SJCRH30 (cell line): ENCODE data around the gene PSMG3. TPM values are rescaled to one million over a fixed set of nuclear protein-coding genes. Genes with fewer than 3 reads are reported as not detected.

Experiments used
- DNase-seq, 2 experiments: peaks; one replicate each; pipeline ENCODE4 v3.0.0-alpha.2; 2015 to 2020
- H3K27ac ChIP-seq: fragments of 250-450 bp; sonication (Bioruptor Pico); 2 replicates; pipeline ENCODE4 v1.5.1; 2020; ENCODE audit warnings: mild to moderate bottlenecking, moderate library complexity
- H3K27me3 ChIP-seq: fragments of 250-450 bp; sonication (Bioruptor Pico); 2 replicates; pipeline ENCODE4 v1.5.1; 2020; ENCODE audit warnings: mild to moderate bottlenecking, moderate library complexity
- H3K36me3 ChIP-seq: fragments of 250-450 bp; sonication (Bioruptor Pico); 2 replicates; pipeline ENCODE4 v1.5.1; 2020; ENCODE audit warnings: mild to moderate bottlenecking, moderate library complexity
- H3K4me1 ChIP-seq: fragments of 250-450 bp; sonication (Bioruptor Pico); 2 replicates; pipeline ENCODE4 v1.5.1; 2020; ENCODE audit warnings: mild to moderate bottlenecking, moderate library complexity
- H3K4me3 ChIP-seq: fragments of 250-450 bp; sonication (Bioruptor Pico); 2 replicates; pipeline ENCODE4 v1.5.1; 2020; ENCODE audit warnings: mild to moderate bottlenecking, moderate library complexity
- H3K9me3 ChIP-seq: fragments of 250-450 bp; sonication (Bioruptor Pico); replicated peaks from 2 replicates; pipeline ENCODE4 v1.5.1; 2020; ENCODE audit warnings: mild to moderate bottlenecking, moderate library complexity
- total RNA-seq: library from RNA; depleted of rRNA; stranded (reverse); fragments of >200 nt; shearing (Covaris generic); gene quantifications from 2 replicates; pipeline ENCODE4 v1.2.3, GENCODE V29; 2014

PSMG3 gene
- total RNA-seq, 1 experiment from 2014 or later, result 22.5 TPM

- no peak for DNase-seq
- Histone ChIP-seq H3K27ac (no peak overlapping the region), H3K4me1 (peaks cover 2% of the 10 kb centered on the region; the same call in 1 of the 2 replicates), H3K9me3 (no peaks in the 10 kb centered on the region), H3K36me3 (no peaks in the 10 kb centered on the region), H3K4me3 (no peak overlapping the region), H3K27me3 (no peaks in the 10 kb centered on the region)
Observed at GRCh38 chr7:1550005-1550845, 19.6 kb downstream of the PSMG3 start.

GRCh38 chr7:1549357-1550004 lies 20.4 kb downstream of the PSMG3 start:
- DNase-seq, result no peak
- no peak overlapping the region for H3K27ac ChIP-seq
- H3K36me3 ChIP-seq, result no peaks in the 10 kb centered on the region
- H3K4me3 ChIP-seq, result no peak overlapping the region
- H3K4me1 ChIP-seq, result peaks cover under 1% of the 10 kb centered on the region; the same call in 1 of the 2 replicates
- H3K9me3 ChIP-seq, result no peaks in the 10 kb centered on the region
- H3K27me3 ChIP-seq, result no peaks in the 10 kb centered on the region

- Histone ChIP-seq H3K9me3 (no peaks in the 10 kb centered on the region), H3K4me1 (peaks cover 3% of the 10 kb centered on the region; the same call in 1 of the 2 replicates), H3K27me3 (no peaks in the 10 kb centered on the region), H3K36me3 (no peaks in the 10 kb centered on the region), H3K4me3 (no peak overlapping the region), H3K27ac (no peak overlapping the region)
- no peak for DNase-seq
Observed at GRCh38 chr7:1548944-1549343, 20.9 kb downstream of the PSMG3 start.

- Histone ChIP-seq H3K9me3 (no peaks in the 10 kb centered on the region), H3K36me3 (no peaks in the 10 kb centered on the region), H3K27me3 (no peaks in the 10 kb centered on the region), H3K4me3 (no peak overlapping the region), H3K4me1 (peaks cover 3% of the 10 kb centered on the region; the same call in 1 of the 2 replicates), H3K27ac (no peak overlapping the region)
- DNase-seq, result no peak
Observed at GRCh38 chr7:1548438-1548831, 21.4 kb downstream of the PSMG3 start.

GRCh38 chr7:1547777-1548437 lies 21.9 kb downstream of the PSMG3 start:
- Histone ChIP-seq H3K4me1 (peaks cover 3% of the 10 kb centered on the region; the same call in 1 of the 2 replicates), H3K36me3 (no peaks in the 10 kb centered on the region), H3K27me3 (no peaks in the 10 kb centered on the region), H3K27ac (no peak overlapping the region), H3K9me3 (no peaks in the 10 kb centered on the region), H3K4me3 (no peak overlapping the region)
- no peak for DNase-seq

- Histone ChIP-seq H3K27ac (no peak overlapping the region), H3K4me3 (no peak overlapping the region), H3K4me1 (peaks cover 3% of the 10 kb centered on the region; the same call in 1 of the 2 replicates), H3K9me3 (no peaks in the 10 kb centered on the region), H3K27me3 (no peaks in the 10 kb centered on the region), H3K36me3 (no peaks in the 10 kb centered on the region)
- no peak for DNase-seq
Observed at GRCh38 chr7:1546909-1547776, 22.7 kb downstream of the PSMG3 start.

GRCh38 chr7:1546274-1546908 lies 23.4 kb downstream of the PSMG3 start:
- no peaks in the 10 kb centered on the region for H3K36me3 ChIP-seq
- H3K27ac ChIP-seq, result no peak overlapping the region
- H3K9me3 ChIP-seq, result no peaks in the 10 kb centered on the region
- DNase-seq, result no peak
- H3K4me1 ChIP-seq, result peaks cover 3% of the 10 kb centered on the region; the same call in 1 of the 2 replicates
- H3K27me3 ChIP-seq, result no peaks in the 10 kb centered on the region
- no peak overlapping the region for H3K4me3 ChIP-seq

- Histone ChIP-seq H3K27ac (no peak overlapping the region), H3K4me3 (no peak overlapping the region), H3K36me3 (no peaks in the 10 kb centered on the region), H3K9me3 (no peaks in the 10 kb centered on the region), H3K4me1 (peaks cover 3% of the 10 kb centered on the region; the same call in 1 of the 2 replicates), H3K27me3 (no peaks in the 10 kb centered on the region)
- DNase-seq, result no peak
Observed at GRCh38 chr7:1545417-1546246, 24.2 kb downstream of the PSMG3 start.

- Histone ChIP-seq H3K36me3 (no peaks in the 10 kb centered on the region), H3K27me3 (no peaks in the 10 kb centered on the region), H3K9me3 (no peaks in the 10 kb centered on the region), H3K4me3 (no peak overlapping the region), H3K27ac (no peak overlapping the region), H3K4me1 (peaks cover 3% of the 10 kb centered on the region; the same call in 1 of the 2 replicates)
- no peak for DNase-seq
Observed at GRCh38 chr7:1544896-1545416, 24.9 kb downstream of the PSMG3 start.

GRCh38 chr7:1544178-1544895 lies 25.5 kb downstream of the PSMG3 start:
- Histone ChIP-seq H3K9me3 (no peaks in the 10 kb centered on the region), H3K27ac (no peak overlapping the region), H3K36me3 (no peaks in the 10 kb centered on the region), H3K27me3 (no peaks in the 10 kb centered on the region), H3K4me3 (no peak overlapping the region), H3K4me1 (peaks cover 3% of the 10 kb centered on the region; the same call in 1 of the 2 replicates)
- no peak for DNase-seq

GRCh38 chr7:1543826-1544177 lies 26.0 kb downstream of the PSMG3 start:
- DNase-seq, result no peak
- no peaks in the 10 kb centered on the region for H3K27me3 ChIP-seq
- no peaks in the 10 kb centered on the region for H3K9me3 ChIP-seq
- no peak overlapping the region for H3K27ac ChIP-seq
- no peak overlapping the region for H3K4me3 ChIP-seq
- H3K4me1 ChIP-seq, result peaks cover 3% of the 10 kb centered on the region; the same call in 1 of the 2 replicates
- H3K36me3 ChIP-seq, result no peaks in the 10 kb centered on the region

GRCh38 chr7:1542841-1543747 lies 26.7 kb downstream of the PSMG3 start:
- Histone ChIP-seq H3K4me3 (no peak overlapping the region), H3K27me3 (no peaks in the 10 kb centered on the region), H3K27ac (no peak overlapping the region), H3K36me3 (no peaks in the 10 kb centered on the region), H3K4me1 (peaks cover 5% of the 10 kb centered on the region; the same call in 1 of the 2 replicates), H3K9me3 (no peaks in the 10 kb centered on the region)
- DNase-seq, result no peak
